ENCODE data around the gene CRBN. TPM values are rescaled to one million over a fixed set of nuclear protein-coding genes. Genes with fewer than 3 reads are reported as not detected.

Gene CRBN
- polyA plus RNA-seq, 1 donor from 2014 or later, result 131 TPM

- no peaks in the 10 kb centered on the region for H3K27me3 ChIP-seq (ENCODE audit: insufficient read depth, low read depth, low read length)
- no peak overlapping the region for H2AFZ ChIP-seq (ENCODE audit: low read depth, low read length)
Observed at GRCh38 chr3:3184876-3185275, 5.4 kb upstream of the CRBN start.

GRCh38 chr3:3180456-3180855, 965 bp upstream of the CRBN start:
- H3K27me3 ChIP-seq (ENCODE audit: insufficient read depth, low read depth, low read length), result no peaks in the 10 kb centered on the region
- H4K20me1 ChIP-seq (ENCODE audit: insufficient read depth), result no peaks in the 10 kb centered on the region
- no peak overlapping the region for H3K9ac ChIP-seq (ENCODE audit: low read length)
- H3K4me2 ChIP-seq (ENCODE audit: low read length), result no peak overlapping the region
- no peaks in the 10 kb centered on the region for H3K9me2 ChIP-seq (ENCODE audit: insufficient read depth, low read length)
- H3K4me3 ChIP-seq (ENCODE audit: low read length), result no peak overlapping the region
- H3K27ac ChIP-seq (ENCODE audit: low read length), result no peak overlapping the region
- H3K79me2 ChIP-seq (replicated peaks; ENCODE audit: insufficient read depth, low read length), result peaks cover 37% of the 10 kb centered on the region
- H3F3A ChIP-seq (ENCODE audit: insufficient read depth, low read length, poor library complexity, severe bottlenecking), result no peaks in the 10 kb centered on the region
- no peak overlapping the region for H2AFZ ChIP-seq (ENCODE audit: low read depth, low read length)
- H3K9me3 ChIP-seq (ENCODE audit: low read length), result no peaks in the 10 kb centered on the region
- no peaks in the 10 kb centered on the region for H3K36me3 ChIP-seq (ENCODE audit: insufficient read depth, low read length)
- no peak for TF ChIP-seq REST (IDR thresholded peaks at IDR 0.05; ENCODE audit: borderline replicate concordance)
- TF ChIP-seq POLR2AphosphoS5 (IDR thresholded peaks at IDR 0.05), result no peak
- TF ChIP-seq EP300 (conservative IDR thresholded peaks at IDR 0.05; ENCODE audit: poor library complexity, severe bottlenecking), result no peak
- no peak for TF ChIP-seq TAF1 (IDR thresholded peaks at IDR 0.05; ENCODE audit: low read depth)
- no peak for TF ChIP-seq CTCF (IDR thresholded peaks at IDR 0.05; ENCODE audit: poor library complexity, severe bottlenecking)
- no peak for TF ChIP-seq SMC3 (conservative IDR thresholded peaks at IDR 0.05; ENCODE audit: poor library complexity)
- no peak for TF ChIP-seq MXI1 (conservative IDR thresholded peaks at IDR 0.05; ENCODE audit: poor library complexity, severe bottlenecking)

More at GRCh38 chr3:3184876-3185275, 5.4 kb upstream of the CRBN start:
- Histone ChIP-seq H3K9me2 (ENCODE audit: insufficient read depth, low read length) (no peaks in the 10 kb centered on the region), H3K9me3 (ENCODE audit: low read length) (peaks cover 6% of the 10 kb centered on the region), H3K9ac (ENCODE audit: low read length) (no peak overlapping the region), H3K36me3 (ENCODE audit: insufficient read depth, low read length) (no peaks in the 10 kb centered on the region), H3K79me2 (replicated peaks; ENCODE audit: insufficient read depth, low read length) (no peaks in the 10 kb centered on the region), H3F3A (ENCODE audit: insufficient read depth, low read length, poor library complexity, severe bottlenecking) (no peaks in the 10 kb centered on the region), H4K20me1 (ENCODE audit: insufficient read depth) (no peaks in the 10 kb centered on the region), H3K4me2 (ENCODE audit: low read length) (no peak overlapping the region), H3K4me3 (ENCODE audit: low read length) (no peak overlapping the region), H3K27ac (ENCODE audit: low read length) (no peak overlapping the region)
- TF ChIP-seq REST (IDR thresholded peaks at IDR 0.05; ENCODE audit: borderline replicate concordance) (no peak), EP300 (conservative IDR thresholded peaks at IDR 0.05; ENCODE audit: poor library complexity, severe bottlenecking) (no peak), MXI1 (conservative IDR thresholded peaks at IDR 0.05; ENCODE audit: poor library complexity, severe bottlenecking) (no peak), TAF1 (IDR thresholded peaks at IDR 0.05; ENCODE audit: low read depth) (no peak), CTCF (IDR thresholded peaks at IDR 0.05; ENCODE audit: poor library complexity, severe bottlenecking) (no peak), EZH2 (IDR thresholded peaks at IDR 0.05; ENCODE audit: borderline replicate concordance, insufficient read depth, low read length, poor library complexity, severe bottlenecking) (no peak), RAD21 (conservative IDR thresholded peaks at IDR 0.05) (no peak), POLR2AphosphoS5 (IDR thresholded peaks at IDR 0.05) (no peak), SMC3 (conservative IDR thresholded peaks at IDR 0.05; ENCODE audit: poor library complexity) (no peak)

Data from neural cell (in vitro differentiated cells).